ENCODE data around the gene RNF182.
A peak's percentile ranks its signal among the peaks of the same experiment; 100 is the strongest.
"Not testable (repeated sequence)": the region's sequence is repeated elsewhere in the genome, so short reads cannot be mapped to it uniquely, and the experiment has no call there.

RNF182 gene

DNA sequence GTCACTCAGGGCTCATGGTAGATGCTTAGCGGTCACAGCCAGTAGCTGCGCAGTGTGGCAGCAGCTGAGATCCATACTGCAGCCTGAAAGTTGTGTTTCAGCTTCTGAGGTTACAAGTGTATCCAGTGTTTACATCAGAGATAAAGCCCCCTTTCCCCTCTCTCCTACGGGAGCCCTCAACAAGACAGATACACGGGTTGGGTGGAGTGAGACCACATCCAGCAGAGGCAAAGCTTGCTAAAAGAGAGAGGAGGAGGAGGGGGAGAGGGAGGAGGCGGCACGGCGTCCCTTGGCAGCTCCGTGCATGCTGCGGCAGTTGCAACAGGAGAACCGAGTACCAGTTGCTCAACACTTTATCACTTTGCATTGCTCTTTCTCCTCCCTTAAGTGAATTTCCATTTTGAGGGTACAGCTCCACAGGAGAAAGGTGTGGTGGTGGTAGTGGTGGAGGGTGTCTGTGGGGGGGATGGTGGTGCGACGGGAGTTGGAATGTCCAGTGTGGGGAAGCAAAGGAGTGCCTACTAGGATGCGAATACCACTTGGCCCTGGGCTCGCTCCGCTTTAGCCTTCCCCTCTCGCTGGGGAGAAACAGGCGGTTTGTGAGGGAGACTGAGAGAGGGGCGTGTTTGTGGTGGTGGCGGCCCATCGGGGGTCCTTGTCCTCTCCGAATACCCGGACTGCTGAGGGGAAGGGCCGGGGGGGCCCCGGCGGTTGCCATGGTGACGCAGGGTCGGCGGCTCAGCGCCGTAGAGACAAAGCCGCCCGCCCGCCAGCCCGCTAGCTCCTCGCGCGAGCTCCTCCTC lies 405 bp upstream of the RNF182 start:
- Mint-ChIP-seq H3K27me3 (peaks cover 38 to 39% of the 10 kb centered on the region in 2 donors), H3K27ac (peak overlapping the region; percentile 70), H3K4me3 (peak overlapping the region; percentile 87 to 89), H3K9me3 (no peaks in the 10 kb centered on the region), H3K4me1 (peaks cover 13 to 16% of the 10 kb centered on the region in 2 donors), H3K36me3 (no peaks in the 10 kb centered on the region)
- DNase-seq = peak; percentile 34
- peak; percentile 55 to 87 for ATAC-seq (replicated peaks)

DNA sequence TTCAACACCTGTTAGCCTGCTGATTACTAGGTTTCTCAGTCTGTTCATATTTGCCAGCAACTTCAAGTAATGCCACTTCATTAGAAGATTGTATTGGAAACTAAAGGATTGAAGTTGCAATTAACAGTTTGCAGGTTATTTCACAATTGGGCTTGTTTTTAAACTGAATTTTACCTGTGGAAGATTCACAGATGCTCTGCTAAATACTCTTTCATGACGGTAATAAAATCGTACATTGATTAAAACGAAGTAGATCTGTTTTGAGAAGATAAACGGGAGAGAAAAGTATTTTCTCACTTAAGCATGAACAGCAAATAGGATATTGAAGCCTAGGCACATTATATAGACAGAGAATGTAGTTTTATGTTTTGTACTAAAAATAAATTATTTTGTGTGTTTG lies 1.6 kb downstream of the RNF182 start:
- Mint-ChIP-seq H3K27ac (no peak overlapping the region), H3K4me1 (peaks cover 13 to 16% of the 10 kb centered on the region in 2 donors), H3K4me3 (no peak overlapping the region), H3K27me3 (peaks cover 47 to 48% of the 10 kb centered on the region in 2 donors), H3K9me3 (peaks cover 0 to 2% of the 10 kb centered on the region in 2 donors), H3K36me3 (no peaks in the 10 kb centered on the region)
- ATAC-seq (replicated peaks) = no peak
- DNase-seq = no peak

DNA sequence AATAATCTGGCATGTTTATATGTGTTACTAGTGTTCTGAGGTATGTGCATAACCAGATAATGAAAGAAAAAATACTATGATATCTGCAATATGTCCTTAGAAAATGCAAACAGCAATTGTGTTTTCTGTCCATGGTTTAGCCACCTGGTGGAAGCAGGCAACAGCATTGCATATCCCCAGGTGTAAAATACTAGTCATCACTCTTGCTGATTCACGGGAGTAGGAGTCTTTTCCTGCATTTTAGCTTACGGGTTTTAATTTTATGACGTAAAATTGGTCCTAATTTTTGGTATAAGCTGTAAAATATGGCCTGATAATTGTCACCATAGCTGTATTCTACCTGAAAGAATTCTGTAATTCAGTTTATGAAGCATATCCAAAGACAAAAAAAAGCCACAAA lies 2.5 kb downstream of the RNF182 start:
- H3K9me3 Mint-ChIP-seq = peaks cover 4 to 5% of the 10 kb centered on the region in 2 donors
- ATAC-seq (replicated peaks) (no peak), DNase-seq (no peak)
- H3K4me3 Mint-ChIP-seq = no peak overlapping the region
- H3K36me3 Mint-ChIP-seq = no peaks in the 10 kb centered on the region
- H3K4me1 Mint-ChIP-seq = peaks cover 13 to 16% of the 10 kb centered on the region in 2 donors
- H3K27ac Mint-ChIP-seq = no peak overlapping the region
- H3K27me3 Mint-ChIP-seq = peaks cover 51 to 52% of the 10 kb centered on the region in 2 donors

DNA sequence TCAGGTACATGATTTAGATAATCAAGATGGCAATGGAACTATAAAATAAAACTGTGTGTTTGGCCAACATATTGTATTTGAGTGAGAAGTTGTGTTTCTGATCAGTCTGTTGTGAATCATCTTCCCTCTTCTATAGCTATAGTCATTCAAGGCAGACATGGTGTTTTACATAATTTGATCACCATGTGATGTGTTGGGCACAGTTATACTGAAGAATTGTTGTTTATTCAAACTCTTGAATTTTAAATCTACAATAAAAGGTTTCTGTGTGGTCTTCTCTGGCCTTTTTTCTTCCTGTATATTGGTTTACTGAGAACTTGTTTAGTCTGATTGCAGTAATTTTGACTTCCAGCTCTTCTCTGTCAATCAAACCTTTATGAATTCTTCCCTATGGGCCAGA lies 4.4 kb downstream of the RNF182 start:
- H3K9me3 Mint-ChIP-seq = peaks cover 4 to 5% of the 10 kb centered on the region in 2 donors
- DNase-seq (no peak), ATAC-seq (replicated peaks) (no peak)
- peaks cover 10 to 11% of the 10 kb centered on the region in 2 donors for H3K4me1 Mint-ChIP-seq
- no peak overlapping the region for H3K4me3 Mint-ChIP-seq
- peaks cover 47% of the 10 kb centered on the region in 2 donors for H3K27me3 Mint-ChIP-seq
- no peak overlapping the region for H3K27ac Mint-ChIP-seq
- H3K36me3 Mint-ChIP-seq = no peaks in the 10 kb centered on the region

DNA sequence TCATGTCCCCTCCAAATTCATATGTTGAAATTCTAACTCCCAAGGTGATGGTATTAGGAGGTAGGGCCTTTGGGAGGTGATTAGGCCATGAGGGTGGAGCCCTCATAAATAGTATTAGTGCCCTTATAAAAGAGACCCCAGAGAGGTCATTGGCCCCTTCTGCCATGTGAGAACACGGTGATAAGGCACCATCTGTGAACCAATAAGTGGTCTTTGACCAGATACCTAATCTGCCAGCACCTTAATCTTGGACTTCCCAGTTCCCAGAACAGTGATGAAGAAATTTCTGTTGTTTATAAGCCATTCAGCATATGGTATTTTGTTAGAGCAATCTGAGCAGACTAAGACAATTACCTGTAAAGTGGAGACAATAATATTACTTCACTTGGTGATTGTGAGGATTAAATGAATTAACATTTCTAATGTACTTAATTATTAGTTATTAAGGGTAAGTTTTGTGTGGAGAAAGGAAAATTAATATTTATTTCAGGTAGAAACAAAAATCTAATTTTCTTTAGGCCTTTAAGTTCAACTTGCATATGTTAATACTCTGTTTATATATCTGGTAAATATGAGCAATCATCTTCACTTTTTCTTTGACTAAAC lies 7.1 kb downstream of the RNF182 start:
- no peak for DNase-seq
- Mint-ChIP-seq H3K27ac (no peak overlapping the region), H3K36me3 (no peaks in the 10 kb centered on the region), H3K4me1 (peaks cover 2 to 5% of the 10 kb centered on the region in 2 donors), H3K27me3 (peaks cover 28 to 33% of the 10 kb centered on the region in 2 donors), H3K4me3 (no peak overlapping the region), H3K9me3 (peaks cover 6 to 9% of the 10 kb centered on the region in 2 donors)
- ATAC-seq (replicated peaks) = no peak

DNA sequence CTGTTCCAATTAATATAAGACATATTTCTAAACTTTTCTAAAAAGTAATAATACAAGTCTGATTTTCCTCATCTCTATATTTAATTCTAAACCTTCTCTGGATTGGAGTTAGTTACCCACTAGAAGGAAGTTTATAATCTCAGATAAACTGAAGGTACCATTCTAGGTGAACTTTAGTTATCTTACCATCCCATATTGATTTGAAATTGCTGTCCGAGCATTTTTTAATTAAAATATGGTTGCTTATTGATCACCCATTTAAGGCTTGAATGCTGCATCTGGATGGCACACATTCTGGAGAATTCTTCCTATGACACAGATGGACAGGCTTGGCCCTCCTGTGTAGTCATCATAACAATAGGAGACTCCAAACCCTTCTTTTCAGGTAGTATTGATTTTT lies 8.0 kb downstream of the RNF182 start:
- peaks cover 2 to 5% of the 10 kb centered on the region in 2 donors for H3K4me1 Mint-ChIP-seq
- ATAC-seq (replicated peaks) = no peak

DNA sequence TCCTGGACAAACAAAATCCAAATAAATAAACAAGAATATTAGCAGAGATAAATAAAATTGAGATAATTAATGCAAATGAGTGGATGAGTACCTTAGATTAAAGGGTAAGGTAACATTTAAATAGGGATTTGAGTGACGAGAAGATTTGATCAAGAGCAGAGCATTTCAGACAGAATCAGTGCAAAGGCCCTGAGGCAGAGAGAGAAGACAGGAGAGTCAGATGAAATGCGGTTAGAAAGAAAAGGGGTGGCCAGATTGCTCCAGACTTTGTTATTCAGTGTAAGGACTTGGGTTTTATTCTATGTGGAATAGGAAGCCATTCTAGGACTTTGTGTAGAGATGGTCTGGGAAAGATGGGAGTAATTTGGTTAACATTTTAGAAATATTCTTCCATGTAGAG lies 10.0 kb downstream of the RNF182 start:
- Mint-ChIP-seq H3K9me3 (peaks cover 6 to 9% of the 10 kb centered on the region in 2 donors), H3K4me1 (peaks cover 2 to 5% of the 10 kb centered on the region in 2 donors), H3K36me3 (no peaks in the 10 kb centered on the region), H3K4me3 (no peak overlapping the region), H3K27me3 (peaks cover 11 to 12% of the 10 kb centered on the region in 2 donors), H3K27ac (no peak overlapping the region)
- no peak for ATAC-seq (replicated peaks)
- no peak for DNase-seq

More for the DNA sequence above, 8.0 kb downstream of the RNF182 start:
- H3K9me3 Mint-ChIP-seq = peaks cover 6 to 9% of the 10 kb centered on the region in 2 donors
- H3K27me3 Mint-ChIP-seq = peaks cover 19 to 25% of the 10 kb centered on the region in 2 donors
- no peaks in the 10 kb centered on the region for H3K36me3 Mint-ChIP-seq
- DNase-seq = no peak
- H3K27ac Mint-ChIP-seq = no peak overlapping the region
- no peak overlapping the region for H3K4me3 Mint-ChIP-seq

DNA sequence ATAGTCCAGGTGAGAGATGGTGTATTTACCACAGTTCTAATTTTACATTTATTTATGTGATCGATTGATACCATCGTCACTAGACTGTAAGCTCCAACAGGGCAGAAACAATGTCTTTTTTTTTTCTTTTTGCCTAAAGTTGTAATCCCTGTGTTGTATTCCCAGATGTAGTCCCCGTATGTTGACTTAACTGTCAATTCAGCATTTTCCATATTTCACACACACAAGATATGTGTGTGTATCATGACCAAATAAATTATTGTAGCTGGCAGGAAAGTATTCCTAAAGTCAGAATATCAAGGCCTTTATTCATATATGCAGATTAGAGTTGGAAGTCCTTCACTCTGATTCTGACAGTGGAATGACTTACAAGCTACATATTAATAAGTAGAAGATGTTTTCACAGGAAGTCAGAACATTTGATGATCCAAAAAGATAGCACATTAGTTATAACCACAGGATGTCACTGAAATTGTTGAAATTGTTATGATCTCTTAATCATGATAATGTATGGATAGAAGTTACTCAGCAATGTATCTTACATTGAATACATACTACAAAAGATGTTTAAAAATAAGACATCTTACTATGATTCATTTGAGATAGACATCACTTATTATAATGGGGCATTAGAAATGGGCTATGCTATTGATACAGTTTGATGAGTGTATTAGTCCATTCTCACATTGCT lies 10.6 kb downstream of the RNF182 start:
- peaks cover 11 to 12% of the 10 kb centered on the region in 2 donors for H3K27me3 Mint-ChIP-seq
- H3K27ac Mint-ChIP-seq = no peak overlapping the region
- no peak overlapping the region for H3K4me3 Mint-ChIP-seq
- no peak for ATAC-seq (replicated peaks)
- H3K4me1 Mint-ChIP-seq = peaks cover 2 to 5% of the 10 kb centered on the region in 2 donors
- no peak for DNase-seq
- no peaks in the 10 kb centered on the region for H3K36me3 Mint-ChIP-seq
- H3K9me3 Mint-ChIP-seq = peaks cover 6 to 9% of the 10 kb centered on the region in 2 donors

DNA sequence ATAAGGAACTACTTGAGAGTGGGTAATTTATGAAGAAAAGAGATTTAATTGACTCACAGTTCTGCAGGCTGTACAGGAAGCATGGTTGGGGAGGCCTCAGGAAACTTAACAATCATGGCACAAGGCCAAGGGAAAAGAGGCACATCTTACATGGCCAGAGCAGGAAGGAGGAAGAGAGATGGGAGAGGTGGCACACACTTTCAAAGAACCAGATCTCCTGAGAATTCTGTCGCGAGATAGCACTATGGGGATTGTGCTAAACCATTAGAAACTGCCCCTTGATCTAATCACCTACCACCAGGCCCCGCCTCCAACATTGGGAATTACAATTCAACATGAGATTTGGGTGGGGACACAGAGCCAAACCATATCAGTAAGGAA lies 11.1 kb downstream of the RNF182 start:
- not testable (repeated sequence) for H3K36me3 Mint-ChIP-seq; ATAC-seq (replicated peaks); DNase-seq; H3K4me3 Mint-ChIP-seq; H3K27me3 Mint-ChIP-seq; H3K9me3 Mint-ChIP-seq; H3K4me1 Mint-ChIP-seq; H3K27ac Mint-ChIP-seq

DNA sequence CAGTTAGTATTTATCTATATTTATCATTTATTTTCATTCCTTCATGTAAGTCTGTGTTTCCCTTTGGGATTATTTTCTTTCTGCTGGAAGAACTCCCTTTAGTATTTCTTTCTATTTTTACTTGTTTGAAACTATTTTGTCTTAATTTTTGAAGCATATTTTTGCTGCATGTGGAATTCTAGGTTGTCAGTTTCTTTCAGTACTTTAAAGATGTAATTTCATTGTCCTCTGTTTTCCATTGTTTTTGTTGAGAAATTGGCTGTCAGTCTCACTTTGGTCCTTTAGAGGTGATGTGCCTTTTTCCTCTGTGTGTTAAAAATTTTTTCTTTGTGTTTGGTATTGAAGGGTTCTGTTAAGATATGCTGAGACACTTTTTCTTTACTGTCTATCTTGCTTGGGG lies 17.1 kb downstream of the RNF182 start:
- ATAC-seq (replicated peaks) (no peak), DNase-seq (no peak)
- Mint-ChIP-seq H3K4me1 (no peaks in the 10 kb centered on the region), H3K27ac (no peak overlapping the region), H3K4me3 (no peak overlapping the region), H3K36me3 (peaks cover 4 to 6% of the 10 kb centered on the region in 2 donors), H3K9me3 (peaks cover 8 to 12% of the 10 kb centered on the region in 2 donors), H3K27me3 (peaks cover 8 to 18% of the 10 kb centered on the region in 2 donors)

DNA sequence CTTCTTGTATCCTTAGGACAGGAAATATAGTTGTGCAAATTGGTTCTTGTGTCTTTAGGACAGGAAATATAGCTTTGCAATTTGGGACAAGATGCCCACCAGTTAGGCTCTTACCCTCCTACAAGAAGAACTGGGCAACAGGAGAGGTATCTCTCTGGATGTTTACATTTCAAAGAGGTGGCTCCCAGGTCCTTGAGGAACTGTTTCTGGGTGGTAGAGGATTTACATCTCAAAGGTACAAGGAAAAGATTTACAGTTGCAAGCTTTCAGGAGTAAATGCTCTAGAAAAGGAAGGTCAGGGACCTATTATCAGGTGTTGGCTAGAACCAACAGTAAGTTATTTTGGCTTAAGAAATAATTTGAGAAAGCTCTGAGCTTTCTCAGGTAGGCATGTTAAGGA lies 19.2 kb downstream of the RNF182 start:
- Mint-ChIP-seq H3K27ac (no peak overlapping the region), H3K4me3 (no peak overlapping the region), H3K27me3 (peaks cover 8 to 18% of the 10 kb centered on the region in 2 donors), H3K36me3 (peaks cover 4 to 6% of the 10 kb centered on the region in 2 donors), H3K9me3 (peaks cover 9 to 14% of the 10 kb centered on the region in 2 donors), H3K4me1 (no peaks in the 10 kb centered on the region)
- DNase-seq (no peak), ATAC-seq (replicated peaks) (no peak)

DNA sequence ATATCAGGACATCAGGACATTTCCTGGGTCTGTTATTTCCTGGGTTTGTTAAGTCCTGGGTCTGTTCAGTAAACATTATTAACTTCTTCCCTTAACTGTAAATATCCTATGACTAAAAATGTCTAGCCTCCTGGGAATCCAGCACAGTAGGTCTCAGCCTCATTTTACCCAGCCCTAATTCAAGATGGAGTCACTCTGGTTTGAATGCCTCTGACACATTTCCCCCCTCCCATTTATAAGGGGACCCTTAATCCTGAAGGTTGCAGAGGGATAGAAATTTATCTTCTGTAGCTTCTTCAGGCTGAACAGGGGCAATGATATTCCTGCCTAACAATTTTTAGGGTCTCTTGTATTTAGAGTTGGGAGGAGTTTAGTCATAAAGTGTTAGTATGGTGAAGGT lies 21.8 kb downstream of the RNF182 start:
- H3K4me1 Mint-ChIP-seq = no peaks in the 10 kb centered on the region
- no peak overlapping the region for H3K27ac Mint-ChIP-seq
- peaks cover 8 to 18% of the 10 kb centered on the region in 2 donors for H3K27me3 Mint-ChIP-seq
- peaks cover 6 to 7% of the 10 kb centered on the region in 2 donors for H3K36me3 Mint-ChIP-seq
- DNase-seq (no peak), ATAC-seq (replicated peaks) (no peak)
- no peak overlapping the region for H3K4me3 Mint-ChIP-seq
- peaks cover 12 to 16% of the 10 kb centered on the region in 2 donors for H3K9me3 Mint-ChIP-seq

DNA sequence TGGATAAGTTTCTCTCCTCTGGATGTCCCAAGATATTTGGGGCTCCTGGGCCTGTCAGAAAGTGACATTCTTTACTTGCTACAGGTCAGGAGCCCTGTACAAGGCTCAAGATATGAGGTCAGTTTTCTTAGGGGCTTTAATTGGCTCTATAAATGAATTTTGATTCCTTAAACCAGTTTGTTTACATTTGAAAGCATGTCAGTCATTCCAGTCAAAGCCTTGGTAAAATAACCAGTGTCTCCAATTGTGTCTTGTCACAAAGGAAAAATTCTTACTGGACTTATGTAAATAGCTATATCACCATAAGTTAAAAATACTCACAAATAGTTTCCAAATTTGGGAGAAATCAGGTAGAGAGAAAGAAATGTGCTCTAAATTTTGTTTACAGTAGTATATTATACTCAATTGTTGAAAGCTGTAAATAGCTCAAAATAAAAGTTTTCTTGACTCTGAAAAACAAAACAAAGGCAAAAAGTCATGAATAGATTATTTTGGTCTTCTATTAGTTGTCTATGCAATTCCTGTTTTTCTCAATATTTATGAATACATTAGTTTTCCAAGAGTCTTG lies 22.9 kb downstream of the RNF182 start:
- DNase-seq = no peak
- Mint-ChIP-seq H3K4me3 (no peak overlapping the region), H3K36me3 (peaks cover 2 to 3% of the 10 kb centered on the region in 2 donors), H3K4me1 (no peaks in the 10 kb centered on the region), H3K27me3 (peaks cover 4 to 12% of the 10 kb centered on the region in 2 donors), H3K27ac (no peak overlapping the region), H3K9me3 (peaks cover 6 to 12% of the 10 kb centered on the region in 2 donors)
- ATAC-seq (replicated peaks) = no peak

DNA sequence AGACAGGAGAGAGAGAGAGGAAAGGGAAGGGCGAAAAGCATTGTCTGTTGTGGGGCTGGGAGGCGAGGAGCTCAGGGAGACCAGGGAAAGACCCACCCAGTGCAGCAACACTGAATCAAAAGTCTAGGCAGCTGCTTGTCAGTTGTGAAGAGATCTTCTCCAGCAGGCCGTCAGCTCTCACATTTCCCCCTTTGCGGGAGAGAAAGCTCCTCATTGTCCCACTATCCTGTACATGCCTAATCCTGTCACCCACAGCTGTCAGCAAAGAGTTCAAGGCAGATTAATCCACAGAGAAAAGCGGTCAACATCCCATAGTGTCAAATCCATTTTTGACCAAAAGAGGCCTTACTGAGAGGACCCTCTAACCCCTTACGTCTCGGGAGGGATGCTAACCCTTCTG lies 27.3 kb downstream of the RNF182 start:
- Mint-ChIP-seq H3K36me3 (peaks cover 0 to 3% of the 10 kb centered on the region in 2 donors), H3K27me3 (peaks cover 7 to 10% of the 10 kb centered on the region in 2 donors), H3K4me1 (no peaks in the 10 kb centered on the region), H3K9me3 (peaks cover 4 to 5% of the 10 kb centered on the region in 2 donors), H3K27ac (no peak overlapping the region), H3K4me3 (no peak overlapping the region)
- no peak for DNase-seq
- no peak for ATAC-seq (replicated peaks)
